Retinal pigment epithelial cell (primary cell): ENCODE measurements around the gene ZNF462.

Experiments
- DNase-seq: peaks from one replicate; pipeline ENCODE4 v3.0.0-alpha.2; 2010; ENCODE audit warnings: low read depth
- H3K4me3 ChIP-seq: 2 replicates; pipeline ENCODE4 v1.5.1; 2011; ENCODE audit warnings: mild to moderate bottlenecking, low read length, control low read depth, moderate library complexity
- CTCF ChIP-seq: conservative IDR thresholded peaks from 2 replicates; pipeline ENCODE4 v1.5.1; 2011; ENCODE audit warnings: low read depth, low read length, control low read depth, inconsistent platforms

The ZNF462 gene

GRCh38 chr9:106954558-106954957 lies 91.6 kb downstream of the ZNF462 start:
- TF ChIP-seq CTCF: no peak
- no peak for DNase-seq
- H3K4me3 ChIP-seq: no peak overlapping the region

- H3K4me3 ChIP-seq: no peak overlapping the region
- no peak for DNase-seq
- TF ChIP-seq CTCF: no peak
These were observed 92.2 kb downstream of the ZNF462 start for GRCh38 chr9:106954974-106955850.

- DNase-seq: peak; percentile 69
These were observed 94.0 kb downstream of the ZNF462 start for GRCh38 chr9:106956971-106957370.

GRCh38 chr9:106958955-106959657 lies 96.1 kb downstream of the ZNF462 start:
- H3K4me3 ChIP-seq: no peak overlapping the region
- TF ChIP-seq CTCF: no peak
- DNase-seq: no peak

More at GRCh38 chr9:106956971-106957370, 94.0 kb downstream of the ZNF462 start:
- no peak overlapping the region for H3K4me3 ChIP-seq
- TF ChIP-seq CTCF: no peak

- DNase-seq: no peak
- no peak for TF ChIP-seq CTCF
These were observed 97.3 kb downstream of the ZNF462 start for GRCh38 chr9:106960258-106960657.

GRCh38 chr9:106961623-106962022 lies 98.7 kb downstream of the ZNF462 start:
- TF ChIP-seq CTCF: no peak
- no peak overlapping the region for H3K4me3 ChIP-seq

More at GRCh38 chr9:106960258-106960657, 97.3 kb downstream of the ZNF462 start:
- no peak overlapping the region for H3K4me3 ChIP-seq

More at GRCh38 chr9:106961623-106962022, 98.7 kb downstream of the ZNF462 start:
- DNase-seq: no peak
